Uterus (tissue), 2 donors: ENCODE results near the gene ABTB1.
"Not testable (repeated sequence)": the region's sequence is repeated elsewhere in the genome, so short reads cannot be mapped to it uniquely, and the experiment has no call there.

Source experiments
- CTCF ChIP-seq, 4 experiments: fragments of 200-600 bp in 2 of 4; fragments of 450-650 bp in 2 of 4; sonication (generic) in 2 of 4; IDR thresholded peaks; one replicate each; pipeline ENCODE4 v1.5.1; 2016 to 2019; ENCODE audit warnings: antibody characterized with exemption in 4 of 4, mild to moderate bottlenecking in 2 of 4, moderate library complexity in 1 of 4
- POLR2A ChIP-seq, 2 donors: fragments of 450-650 bp; IDR thresholded peaks; one replicate each; pipeline ENCODE4 v1.6.1; 2016; ENCODE audit warnings: antibody characterized with exemption in 2 of 2, mild to moderate bottlenecking in 1 of 2, moderate library complexity in 1 of 2

DNA sequence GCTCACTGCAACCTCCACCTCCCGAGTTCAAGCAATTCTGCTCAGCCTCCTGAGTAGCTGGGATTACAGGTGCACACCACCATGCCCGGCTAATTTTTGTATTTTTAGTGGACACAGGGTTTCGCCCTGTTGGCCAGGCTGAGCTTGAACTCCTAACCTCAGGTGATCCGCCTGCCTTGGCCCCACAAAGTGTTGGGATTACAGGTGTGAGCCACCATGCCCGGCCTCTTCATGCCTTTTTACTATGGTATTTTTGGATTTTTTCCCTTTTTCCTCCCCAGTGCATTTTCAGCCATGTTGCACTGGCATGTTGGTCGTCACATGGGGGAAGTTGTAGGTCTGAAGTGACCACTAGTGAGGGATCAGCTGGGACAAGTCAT lies 9.4 kb downstream of the ABTB1 start:
- not testable (repeated sequence) for TF ChIP-seq CTCF, POLR2A (IDR thresholded peaks at IDR 0.05)
